Measurements from ENCODE around the gene DTWD2. TPM values are rescaled to one million over a fixed set of nuclear protein-coding genes. Genes with fewer than 3 reads are reported as not detected.

Gene DTWD2
- total RNA-seq, 1 donor from 2014 or later = 4.0 TPM

- CTCF ChIA-PET = no interaction called here
- H3K4me3 Mint-ChIP-seq = no peak overlapping the region
- DNase-seq = no peak
- ATAC-seq (ENCODE audit: low read depth) = no peak
- H3K4me1 Mint-ChIP-seq = peaks cover 2% of the 10 kb centered on the region
- POLR2A ChIA-PET = no interaction called here
- H3K27me3 Mint-ChIP-seq = no peaks in the 10 kb centered on the region
- H3K36me3 Mint-ChIP-seq (ENCODE audit: low read depth) = peaks cover 3% of the 10 kb centered on the region
- no peak overlapping the region for H3K27ac Mint-ChIP-seq
- no peak for TF ChIP-seq CTCF (IDR thresholded peaks at IDR 0.05)
- no peaks in the 10 kb centered on the region for H3K9me3 Mint-ChIP-seq
- intact Hi-C loops (cut with micrococcal nuclease) = no loop called here
These were observed 85.5 kb downstream of the DTWD2 start for GRCh38 chr5:118902656-118903438.

- ChIA-PET CTCF (no interaction called here), POLR2A (no interaction called here)
- Mint-ChIP-seq H3K27ac (no peak overlapping the region), H3K4me3 (no peak overlapping the region), H3K9me3 (no peaks in the 10 kb centered on the region), H3K27me3 (no peaks in the 10 kb centered on the region), H3K4me1 (no peaks in the 10 kb centered on the region), H3K36me3 (ENCODE audit: low read depth) (peaks cover 3% of the 10 kb centered on the region)
- ATAC-seq (ENCODE audit: low read depth) (no peak), DNase-seq (no peak)
- TF ChIP-seq CTCF (IDR thresholded peaks at IDR 0.05) = no peak
- intact Hi-C loops (cut with micrococcal nuclease) = no loop called here
These were observed 93.6 kb downstream of the DTWD2 start for GRCh38 chr5:118894709-118895108.

GRCh38 chr5:118891252-118891651, 97.1 kb downstream of the DTWD2 start:
- H3K9me3 Mint-ChIP-seq = no peaks in the 10 kb centered on the region
- intact Hi-C loops (cut with micrococcal nuclease) = no loop called here
- DNase-seq (no peak), ATAC-seq (ENCODE audit: low read depth) (no peak)
- TF ChIP-seq CTCF (IDR thresholded peaks at IDR 0.05) = no peak
- H3K27me3 Mint-ChIP-seq = no peaks in the 10 kb centered on the region
- no peak overlapping the region for H3K27ac Mint-ChIP-seq
- POLR2A ChIA-PET = no interaction called here
- CTCF ChIA-PET = no interaction called here
- H3K4me1 Mint-ChIP-seq = no peaks in the 10 kb centered on the region
- no peak overlapping the region for H3K4me3 Mint-ChIP-seq
- H3K36me3 Mint-ChIP-seq (ENCODE audit: low read depth) = no peaks in the 10 kb centered on the region

GRCh38 chr5:118889165-118889564, 99.2 kb downstream of the DTWD2 start:
- POLR2A ChIA-PET = no interaction called here
- H3K4me1 Mint-ChIP-seq = no peaks in the 10 kb centered on the region
- intact Hi-C loops (cut with micrococcal nuclease) = no loop called here
- no peak overlapping the region for H3K27ac Mint-ChIP-seq
- DNase-seq (no peak), ATAC-seq (ENCODE audit: low read depth) (no peak)
- H3K9me3 Mint-ChIP-seq = no peaks in the 10 kb centered on the region
- no peaks in the 10 kb centered on the region for H3K36me3 Mint-ChIP-seq (ENCODE audit: low read depth)
- no peak for TF ChIP-seq CTCF (IDR thresholded peaks at IDR 0.05)
- CTCF ChIA-PET = no interaction called here
- H3K27me3 Mint-ChIP-seq = no peaks in the 10 kb centered on the region
- H3K4me3 Mint-ChIP-seq = no peak overlapping the region

- H3K36me3 Mint-ChIP-seq (ENCODE audit: low read depth) = no peaks in the 10 kb centered on the region
- H3K4me1 Mint-ChIP-seq = peaks cover under 1% of the 10 kb centered on the region
- DNase-seq (no peak), ATAC-seq (ENCODE audit: low read depth) (no peak)
- H3K27me3 Mint-ChIP-seq = no peaks in the 10 kb centered on the region
- no peaks in the 10 kb centered on the region for H3K9me3 Mint-ChIP-seq
- ChIA-PET POLR2A (no interaction called here), CTCF (no interaction called here)
- H3K4me3 Mint-ChIP-seq = no peak overlapping the region
- no peak overlapping the region for H3K27ac Mint-ChIP-seq
- intact Hi-C loops (cut with micrococcal nuclease) = no loop called here
- no peak for TF ChIP-seq CTCF (IDR thresholded peaks at IDR 0.05)
These were observed 99.8 kb downstream of the DTWD2 start for GRCh38 chr5:118888556-118888955.
